Natural killer cell (primary cell): Measurements from ENCODE around the gene ITGB2. TPM values are rescaled to one million over a fixed set of nuclear protein-coding genes. Genes with fewer than 3 reads are reported as not detected.

Experiments used
- ATAC-seq, 3 donors: fragments of 150-1000 bp in 2 of 3; fragments of 200-7000 bp in 1 of 3; cut with Tn5 transposase; 1 replicate in 1 of 3; 2 replicates in 2 of 3; pipeline ENCODE4 v1.10.0; 2021; ENCODE audit warnings: mild to moderate bottlenecking in 2 of 3, moderate library complexity in 2 of 3
- DNase-seq, 2 donors: peaks; one replicate each; pipeline versions ENCODE4 v3.0.0 to v3.0.0-alpha.2; 2013 to 2021; ENCODE audit warnings: mixed read lengths in 1 of 2
- H3K27ac ChIP-seq: one replicate; pipeline ENCODE4 v1.5.1; 2013; ENCODE audit warnings: mild to moderate bottlenecking, low read length
- H3K27me3 ChIP-seq: one replicate; pipeline ENCODE4 v1.6.1; 2013; ENCODE audit warnings: low read length; ENCODE audit not compliant: control insufficient read depth, insufficient read depth
- H3K36me3 ChIP-seq: one replicate; pipeline ENCODE4 v1.6.1; 2013; ENCODE audit warnings: low read length; ENCODE audit not compliant: control insufficient read depth, insufficient read depth
- H3K4me1 ChIP-seq: one replicate; pipeline ENCODE4 v1.6.1; 2013; ENCODE audit warnings: low read length; ENCODE audit not compliant: control insufficient read depth, insufficient read depth
- H3K4me3 ChIP-seq: one replicate; pipeline ENCODE4 v1.5.1; 2013; ENCODE audit warnings: low read length
- H3K9me3 ChIP-seq: one replicate; pipeline ENCODE4 v1.6.1; 2013; ENCODE audit warnings: low read length; ENCODE audit not compliant: control insufficient read depth, insufficient read depth
- H3K27ac Mint-ChIP-seq, 2 donors: one replicate each; pipeline ENCODE4 v1.8.0; 2022; ENCODE audit warnings: mild to moderate bottlenecking in 2 of 2, mixed read lengths in 2 of 2, moderate library complexity in 1 of 2
- H3K27me3 Mint-ChIP-seq, 2 donors: one replicate each; pipeline ENCODE4 v1.8.0; 2022; ENCODE audit warnings: low read depth in 2 of 2, mixed read lengths in 2 of 2
- H3K36me3 Mint-ChIP-seq: one replicate; pipeline ENCODE4 v1.8.0; 2022; ENCODE audit warnings: mixed read lengths
- H3K4me1 Mint-ChIP-seq, 2 donors: one replicate each; pipeline ENCODE4 v1.8.0; 2022; ENCODE audit warnings: mixed read lengths in 2 of 2
- H3K4me3 Mint-ChIP-seq: one replicate; pipeline ENCODE4 v1.8.0; 2022; ENCODE audit warnings: mild to moderate bottlenecking, moderate library complexity, mixed read lengths
- H3K9me3 Mint-ChIP-seq, 2 donors: one replicate each; pipeline ENCODE4 v1.8.0; 2022; ENCODE audit warnings: mixed read lengths in 2 of 2
- CTCF ChIP-seq: fragments of 200-600 bp; IDR thresholded peaks from one replicate; pipeline ENCODE4 v1.8.0; 2022; ENCODE audit warnings: antibody characterized with exemption
- WGBS: methylation state at CpG from one replicate; pipeline ENCODE4 v1.1.7; 2013; ENCODE audit warnings: missing lambda C conversion rate; ENCODE audit not compliant: insufficient coverage; 5-methylcytosine and 5-hydroxymethylcytosine counted together
- intact Hi-C: fragments of 100-400 bp; cut with micrococcal nuclease; formaldehyde crosslinking; loops from one replicate; pipeline ENCODE4 v1.14.2; 2022
- total RNA-seq, 4 donors: library from RNA; stranded (reverse); fragments of 120-200 nt in 1 of 4; gene quantifications; one replicate each; pipeline versions ENCODE4 v1.2.3 to v1.2.4, GENCODE V29; 2013 to 2022

Gene ITGB2
- total RNA-seq, 3 donors from 2014 or later (not counting 1 experiment from before 2014, with no cell fraction given) = 1,223 to 1,393 (median 1,250) TPM

GRCh38 chr21:44857127-44857892, 63.4 kb downstream of the ITGB2 start:
- intact Hi-C loops = no loop called here
- DNase-seq (no peak), ATAC-seq (no peak)
- H3K4me3 ChIP-seq = no peak overlapping the region
- no peaks in the 10 kb centered on the region for H3K9me3 Mint-ChIP-seq
- peaks cover 37 to 54% of the 10 kb centered on the region in 2 donors for H3K4me1 Mint-ChIP-seq
- H3K27me3 ChIP-seq = no peaks in the 10 kb centered on the region
- H3K9me3 ChIP-seq = no peaks in the 10 kb centered on the region
- H3K27ac Mint-ChIP-seq = no peak overlapping the region
- no peak overlapping the region for H3K27ac ChIP-seq
- TF ChIP-seq CTCF = no peak
- WGBS = 92% methylated on average over 14 of the region's 16 CpGs
- H3K36me3 ChIP-seq = peaks cover 59% of the 10 kb centered on the region
- H3K4me3 Mint-ChIP-seq = peak overlapping the region; percentile 21
- H3K4me1 ChIP-seq = peaks cover 24% of the 10 kb centered on the region
- H3K36me3 Mint-ChIP-seq = no peaks in the 10 kb centered on the region
- no peaks in the 10 kb centered on the region for H3K27me3 Mint-ChIP-seq

- 97% methylated on average over 17 of the region's 17 CpGs for WGBS
- DNase-seq = no peak
- Mint-ChIP-seq H3K27me3 (no peaks in the 10 kb centered on the region), H3K4me3 (peak overlapping the region; percentile 31), H3K4me1 (peaks cover 40 to 47% of the 10 kb centered on the region in 2 donors), H3K27ac (peak overlapping the region; percentile 3 to 53), H3K36me3 (no peaks in the 10 kb centered on the region), H3K9me3 (no peaks in the 10 kb centered on the region)
- intact Hi-C loops = no loop called here
- Histone ChIP-seq H3K36me3 (peaks cover 62% of the 10 kb centered on the region), H3K9me3 (no peaks in the 10 kb centered on the region), H3K4me1 (peaks cover 21% of the 10 kb centered on the region), H3K4me3 (no peak overlapping the region), H3K27ac (no peak overlapping the region), H3K27me3 (no peaks in the 10 kb centered on the region)
- ATAC-seq = no peak
- TF ChIP-seq CTCF = no peak
Observed at GRCh38 chr21:44856131-44856530, 64.6 kb downstream of the ITGB2 start.

- Mint-ChIP-seq H3K36me3 (no peaks in the 10 kb centered on the region), H3K27me3 (no peaks in the 10 kb centered on the region), H3K9me3 (no peaks in the 10 kb centered on the region), H3K4me3 (peak overlapping the region; percentile 80), H3K27ac (peak overlapping the region; percentile 88 to 92), H3K4me1 (peaks cover 43 to 47% of the 10 kb centered on the region in 2 donors)
- DNase-seq (no peak), ATAC-seq (no peak)
- Histone ChIP-seq H3K36me3 (peaks cover 67% of the 10 kb centered on the region), H3K27ac (peak overlapping the region; percentile 65), H3K4me1 (peaks cover 21% of the 10 kb centered on the region), H3K9me3 (no peaks in the 10 kb centered on the region), H3K27me3 (no peaks in the 10 kb centered on the region), H3K4me3 (no peak overlapping the region)
- 96% methylated on average over 14 of the region's 14 CpGs for whole genome bisulfite sequencing
- no peak for TF ChIP-seq CTCF
- intact Hi-C loops = no loop called here
Observed at GRCh38 chr21:44855572-44855971, 65.1 kb downstream of the ITGB2 start.
